Measurements from ENCODE around the gene GULP1.

Gene GULP1

GRCh38 chr2:188414869-188415753 lies 123.4 kb downstream of the GULP1 start:
- no peak for DNase-seq

DNA sequence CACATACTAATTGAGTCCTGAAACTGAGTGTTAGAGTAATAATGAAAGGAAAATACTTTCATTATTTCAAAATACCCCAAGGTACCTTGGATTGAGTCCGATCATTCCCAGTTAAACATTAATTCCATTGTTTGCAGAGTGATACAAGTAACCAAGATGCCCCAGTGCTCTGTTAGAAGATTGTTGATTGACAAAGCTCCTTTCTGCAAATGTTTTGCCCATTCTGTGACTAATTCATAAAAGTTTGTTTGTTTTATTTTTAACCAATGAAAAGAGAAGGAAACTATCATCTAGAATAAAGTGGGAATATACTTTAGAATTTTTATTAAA lies 124.0 kb downstream of the GULP1 start:
- no peak for DNase-seq

- DNase-seq: no peak
These were observed 124.7 kb downstream of the GULP1 start for GRCh38 chr2:188416367-188416766.

DNA sequence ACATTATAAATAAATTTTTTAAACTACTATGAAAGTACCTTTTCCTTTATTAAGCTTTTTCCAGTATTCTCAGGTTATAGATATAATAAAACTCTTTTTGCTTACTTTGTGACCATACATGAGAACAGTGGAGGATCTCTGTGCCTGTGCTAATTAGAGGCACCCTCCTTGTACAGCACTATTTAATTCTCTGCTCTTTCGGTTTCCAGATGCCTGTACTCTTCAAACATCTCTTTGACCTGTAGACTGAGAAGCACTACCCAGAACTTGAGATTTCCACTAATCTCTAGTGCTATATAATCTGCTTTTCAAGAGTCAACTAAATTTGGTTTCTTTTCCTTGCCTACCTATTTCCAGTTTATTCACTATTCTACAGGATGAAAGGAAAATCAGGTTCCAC lies 131.1 kb downstream of the GULP1 start:
- no peak for DNase-seq

- no peak for DNase-seq
These were observed 133.6 kb downstream of the GULP1 start for GRCh38 chr2:188425266-188425665.

DNA sequence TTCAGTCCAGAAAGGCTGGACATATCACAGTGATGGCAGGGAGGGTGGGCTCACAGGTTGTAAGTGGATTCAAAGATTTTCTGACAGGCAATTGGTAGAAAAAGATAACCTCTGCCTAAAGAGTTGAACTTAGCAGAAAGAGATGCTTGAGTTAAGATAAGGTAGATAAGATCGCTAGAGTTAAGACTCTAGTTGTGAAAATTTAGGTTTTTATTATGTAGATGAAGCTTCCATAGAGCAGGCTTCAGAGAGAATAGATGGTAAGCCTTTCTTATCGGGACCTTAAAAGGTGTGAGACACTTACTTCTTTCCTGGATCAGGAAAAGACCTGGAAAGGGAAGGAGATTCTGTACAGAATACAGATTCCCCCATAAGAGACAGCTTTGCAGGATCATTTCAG lies 134.4 kb downstream of the GULP1 start:
- DNase-seq: no peak

- DNase-seq: no peak
These were observed 139.0 kb downstream of the GULP1 start for GRCh38 chr2:188430705-188431104.

DNA sequence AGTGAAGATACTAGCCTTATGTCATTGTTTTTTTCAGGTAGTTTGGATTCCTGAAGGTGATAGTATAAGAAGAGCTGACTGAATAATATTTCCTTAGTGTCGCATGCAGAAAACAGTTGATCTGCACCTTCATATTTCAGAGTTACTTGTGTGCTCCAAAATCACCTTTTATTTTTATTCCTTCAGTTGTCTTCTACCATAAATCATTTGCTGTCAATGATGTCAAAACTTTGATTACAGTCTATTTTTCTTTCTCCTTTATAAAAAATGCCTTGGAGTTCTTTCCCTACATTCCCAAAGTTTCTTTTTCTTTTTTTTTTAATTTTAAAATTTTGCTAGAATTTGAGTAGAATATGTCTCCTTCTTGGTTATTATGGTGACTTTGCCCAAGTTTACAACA lies 142.3 kb downstream of the GULP1 start:
- DNase-seq: no peak

GRCh38 chr2:188435115-188435514 lies 143.4 kb downstream of the GULP1 start:
- no peak for DNase-seq

- DNase-seq: no peak
These were observed 145.9 kb downstream of the GULP1 start for GRCh38 chr2:188437537-188437936.

GRCh38 chr2:188439986-188440385 lies 148.3 kb downstream of the GULP1 start:
- DNase-seq: no peak

DNA sequence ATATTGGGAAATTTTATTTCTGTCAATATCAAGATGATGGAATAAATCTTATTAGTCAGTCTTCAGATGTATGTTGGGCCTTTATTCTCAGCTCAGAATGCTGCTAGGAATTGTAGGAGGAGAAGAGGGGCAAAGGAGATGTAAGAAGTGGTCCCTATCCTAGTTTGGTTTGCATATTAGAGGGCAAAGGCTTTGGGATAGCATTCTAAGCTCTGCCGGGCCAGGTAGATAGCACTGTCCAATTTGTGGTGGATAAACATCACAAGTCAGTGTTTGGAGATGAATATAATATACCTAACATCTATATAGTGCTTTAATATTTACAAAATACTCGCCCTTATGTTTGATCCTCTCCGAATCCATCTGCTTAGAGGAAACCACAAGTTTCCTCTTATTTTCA lies 149.2 kb downstream of the GULP1 start:
- no peak for DNase-seq

GRCh38 chr2:188441288-188441947 lies 149.7 kb downstream of the GULP1 start:
- DNase-seq: no peak

DNA sequence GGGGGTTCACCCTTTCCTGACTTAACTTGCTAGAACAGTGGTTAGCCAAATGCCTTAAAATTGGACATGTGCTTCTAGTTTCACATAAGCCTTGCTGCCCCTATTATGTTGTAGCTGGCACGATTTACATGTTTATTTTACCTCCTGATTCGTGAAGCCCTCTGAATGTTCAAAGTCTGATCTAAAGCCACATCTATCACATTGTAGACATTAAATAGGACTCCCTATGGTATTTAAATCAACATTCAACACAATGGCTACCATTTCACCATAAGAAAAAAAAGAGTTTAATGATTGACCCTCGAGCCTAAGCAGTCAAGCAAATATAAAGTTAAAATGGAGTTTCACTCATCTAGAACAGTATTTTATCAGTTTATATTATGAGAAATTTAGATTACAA lies 151.5 kb downstream of the GULP1 start:
- DNase-seq: no peak

DNA sequence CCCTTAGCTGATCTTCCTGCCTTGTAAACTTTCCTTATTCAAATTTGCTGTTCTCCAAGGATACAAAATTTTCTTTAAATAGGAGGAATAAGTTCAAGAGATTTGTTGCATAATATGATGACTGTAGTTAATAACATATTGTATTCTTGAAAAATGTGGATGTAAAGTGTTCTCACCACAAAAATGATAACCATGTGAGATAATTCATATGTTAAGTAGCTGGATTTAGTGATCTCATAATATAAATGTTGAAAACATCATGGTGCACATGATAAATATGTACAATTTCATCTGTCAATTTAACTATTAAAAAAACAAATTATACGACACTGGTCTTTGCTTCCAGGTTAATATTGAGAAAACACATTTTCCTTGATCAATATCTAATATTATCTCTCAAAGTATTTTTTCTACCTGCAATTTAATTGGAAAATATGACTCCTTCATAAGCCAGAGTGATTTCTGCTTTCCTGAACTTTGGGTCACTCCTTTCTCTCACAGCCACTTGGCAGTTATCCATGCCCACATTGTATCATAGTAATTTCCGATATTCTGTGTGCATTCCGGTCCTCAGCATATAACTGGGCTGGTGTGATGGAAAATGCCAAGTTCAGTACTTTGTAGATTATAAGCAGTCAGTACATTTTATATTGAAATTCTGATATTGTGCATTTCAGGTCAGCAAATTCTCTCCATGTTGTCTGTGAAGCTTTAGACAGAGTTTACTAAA lies 152.6 kb downstream of the GULP1 start:
- no peak for DNase-seq

- no peak for DNase-seq
These were observed 157.9 kb downstream of the GULP1 start for GRCh38 chr2:188449561-188449960.

GRCh38 chr2:188449971-188450370 lies 158.3 kb downstream of the GULP1 start:
- no peak for DNase-seq

DNA sequence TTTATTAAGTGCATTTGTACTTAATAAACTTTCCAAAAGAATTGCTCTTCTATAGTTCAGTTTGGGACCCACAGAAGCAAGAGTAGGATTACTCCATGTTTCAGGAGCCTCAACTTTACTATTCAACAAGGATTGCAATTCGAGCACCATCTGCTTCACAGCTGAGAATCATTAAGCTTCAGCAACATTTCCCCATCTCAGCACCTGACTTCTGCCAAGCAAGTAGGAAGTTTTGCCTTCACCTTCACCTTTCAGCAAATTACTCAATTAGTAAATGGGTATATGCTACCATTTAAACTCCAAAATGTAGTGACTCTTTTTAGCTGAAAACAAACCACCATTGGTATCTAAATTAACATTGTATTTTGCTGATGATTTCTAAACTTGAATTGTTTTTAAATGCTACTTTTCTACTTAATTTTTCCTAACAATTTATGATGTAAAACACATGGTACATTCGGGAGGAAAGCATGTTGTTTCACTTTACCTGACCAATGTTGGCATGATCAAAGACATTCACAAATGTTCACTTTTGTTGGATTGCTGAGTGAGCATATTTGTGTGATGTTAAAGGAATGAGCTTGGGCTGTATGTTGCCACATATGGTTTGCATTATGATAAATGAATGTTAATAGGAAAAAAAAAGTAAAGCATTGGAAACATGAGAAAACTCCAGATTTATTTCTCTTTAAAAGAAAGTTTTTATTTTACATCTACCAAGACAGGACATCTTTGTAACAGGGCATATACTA lies 159.2 kb downstream of the GULP1 start:
- DNase-seq: no peak

DNA sequence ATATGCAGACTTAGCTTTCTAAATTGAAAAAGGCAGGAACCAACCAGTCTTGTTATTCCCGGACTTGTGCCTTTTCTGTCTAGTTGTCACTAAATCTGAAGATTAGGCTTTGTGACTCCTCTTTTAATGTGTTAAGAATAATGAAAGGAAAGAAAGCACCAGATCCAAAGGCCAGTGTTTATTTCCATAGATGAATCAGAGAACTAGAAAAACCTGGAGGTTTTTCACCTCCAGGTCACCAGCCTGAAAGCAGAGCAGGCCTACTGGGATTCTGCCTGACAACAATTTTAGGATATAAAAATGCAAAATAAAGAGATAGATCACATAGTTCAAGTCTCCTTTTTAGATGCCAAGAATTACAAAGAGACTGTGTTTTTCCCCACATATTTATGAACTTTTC lies 160.4 kb downstream of the GULP1 start:
- no peak for DNase-seq

DNA sequence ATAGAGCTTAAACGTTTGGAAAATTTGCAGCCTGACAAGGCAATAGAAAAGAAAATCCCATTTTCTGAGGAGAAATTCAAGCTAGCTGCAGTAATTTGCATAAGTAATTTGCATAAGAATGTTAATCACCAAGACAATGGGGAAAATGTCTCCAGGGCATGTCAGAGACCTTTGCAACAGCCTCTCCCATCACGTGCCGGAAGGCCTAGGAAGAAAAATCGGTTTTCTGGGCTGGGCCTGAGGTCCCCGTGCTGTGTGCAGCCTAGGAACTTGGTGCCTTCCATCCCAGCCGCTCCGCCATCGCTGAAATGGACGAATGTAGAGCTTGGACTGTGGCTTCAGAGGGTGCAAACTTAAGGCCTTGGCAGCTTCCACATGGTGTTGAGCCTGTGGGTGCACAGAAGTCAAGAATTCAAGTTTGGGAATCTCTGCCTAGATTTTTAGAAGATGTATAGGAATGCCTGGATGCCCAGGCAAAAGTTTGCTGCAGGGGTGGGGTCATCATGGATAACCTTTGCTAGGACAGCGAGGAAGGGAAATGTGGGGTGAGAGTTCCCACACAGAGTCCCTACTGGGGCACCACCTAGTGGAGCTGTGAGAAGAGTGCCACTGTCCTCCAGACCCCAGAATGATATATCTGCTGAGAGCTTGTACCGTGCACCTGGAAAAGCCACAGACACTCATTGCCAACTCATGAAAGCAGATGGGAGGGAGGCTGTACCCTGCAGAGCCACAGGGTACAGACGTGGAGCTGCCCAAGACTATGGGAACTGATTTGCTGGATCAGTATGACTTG lies 164.6 kb downstream of the GULP1 start:
- no peak for DNase-seq

- no peak for DNase-seq
These were observed 167.4 kb downstream of the GULP1 start for GRCh38 chr2:188459061-188459460.

All from anterior cingulate cortex (tissue), 58 donors.